HepG2 (cell line): Measurements from ENCODE around the gene POU2F1. TPM values are rescaled to one million over a fixed set of nuclear protein-coding genes. Genes with fewer than 3 reads are reported as not detected.

ENCODE experiments used
- CBX2 ChIP-seq, 2 experiments: fragments of 200-600 bp in 1 of 2; sonication (generic); formaldehyde crosslinking in 1 of 2; IDR thresholded peaks; 2 replicates each; pipeline versions ENCODE4 v1.7.0 to v1.8.1; 2018 to 2022; ENCODE audit warnings: low read depth in 2 of 2, low read length in 1 of 2, mild to moderate bottlenecking in 1 of 2, missing genetic modification reagents in 1 of 2
- EEA1 ChIP-seq: sonication (generic); formaldehyde crosslinking; IDR thresholded peaks from 2 replicates; pipeline ENCODE4 v1.5.1; 2020; ENCODE audit warnings: mild to moderate bottlenecking, missing genetic modification reagents, borderline replicate concordance
- EZH2 ChIP-seq: conservative IDR thresholded peaks from 2 replicates; pipeline ENCODE4 v1.6.1; 2012; ENCODE audit warnings: mild to moderate bottlenecking, low read depth, low read length, moderate library complexity
- MIXL1 ChIP-seq: IDR thresholded peaks from 2 replicates; pipeline ENCODE4 v1.6.1; 2016
- SMARCE1 ChIP-seq: fragments of 450-650 bp; IDR thresholded peaks from 2 replicates; pipeline ENCODE4 v1.6.1; 2017; ENCODE audit warnings: borderline replicate concordance
- SP5 ChIP-seq: IDR thresholded peaks from 2 replicates; pipeline ENCODE4 v1.6.1; 2016; ENCODE audit warnings: low read depth, borderline replicate concordance
- SUZ12 ChIP-seq: fragments of 150-350 bp; IDR thresholded peaks from 2 replicates; pipeline ENCODE4 v1.6.1; 2014; ENCODE audit warnings: low read depth, low read length
- TBL1XR1 ChIP-seq: fragments of 150-350 bp; IDR thresholded peaks from 2 replicates; pipeline ENCODE4 v1.6.1; 2014; ENCODE audit warnings: borderline replicate concordance, low read length; ENCODE audit not compliant: partially characterized antibody
- U2AF1 ChIP-seq: fragments of 200-400 bp; formaldehyde crosslinking; optimal IDR thresholded peaks from 2 replicates; pipeline ENCODE3; 2017; ENCODE audit warnings: mild to moderate bottlenecking, low read depth, low read length
- ZNF337 ChIP-seq: sonication (generic); formaldehyde crosslinking; IDR thresholded peaks from 2 replicates; pipeline ENCODE4 v1.5.1; 2020; ENCODE audit warnings: missing genetic modification reagents, low read depth, mild to moderate bottlenecking, borderline replicate concordance
- ZNF33B ChIP-seq: sonication (generic); formaldehyde crosslinking; IDR thresholded peaks from 2 replicates; pipeline ENCODE4 v1.5.1; 2020; ENCODE audit warnings: mild to moderate bottlenecking, missing genetic modification reagents
- ZNF557 ChIP-seq: sonication (generic); formaldehyde crosslinking; IDR thresholded peaks from 2 replicates; pipeline ENCODE4 v1.4.0; 2020; ENCODE audit warnings: missing genetic modification reagents
- ZNF777 ChIP-seq: sonication (generic); formaldehyde crosslinking; IDR thresholded peaks from 2 replicates; pipeline ENCODE4 v1.4.0; 2020; ENCODE audit warnings: missing genetic modification reagents
- ZNF780A ChIP-seq: sonication (generic); formaldehyde crosslinking; IDR thresholded peaks from 2 replicates; pipeline ENCODE4 v1.8.0; 2022; ENCODE audit warnings: mild to moderate bottlenecking, missing genetic modification reagents, moderate library complexity
- ZNF891 ChIP-seq: sonication (generic); formaldehyde crosslinking; IDR thresholded peaks from 2 replicates; pipeline ENCODE4 v1.5.0; 2020; ENCODE audit warnings: mild to moderate bottlenecking, missing genetic modification reagents
- polyA plus RNA-seq, 8 experiments: library from polyadenylated mRNA; depleted of rRNA in 3 of 8; stranded (reverse) in 7 of 8; unstranded in 1 of 8; fragments of >200 nt; fragmentation: Illumina TruSeq in 4 of 8; extraction: Trizol in 4 of 8; gene quantifications; 2 replicates each; pipeline versions ENCODE4 v1.2.1 to v1.2.3, GENCODE V29; 2011 to 2016; ENCODE audit warnings: low read depth in 4 of 8, missing spikeins in 1 of 8, mixed read lengths in 1 of 8; ENCODE audit not compliant: insufficient read depth in 1 of 8
- total RNA-seq, 5 experiments: library from RNA; depleted of rRNA; stranded (reverse); fragments of >200 nt; fragmentation: Illumina TruSeq; extraction: Trizol; gene quantifications; 2 replicates each; pipeline ENCODE4 v1.2.3, GENCODE V29; 2016; ENCODE audit warnings: low read depth in 1 of 5
- TF ChIP-seq, protein P1 (sequence below), 2 experiments: sonication (generic) in 1 of 2; formaldehyde crosslinking in 1 of 2; IDR thresholded peaks; 2 replicates each; pipeline versions ENCODE4 v1.5.1 to v1.6.1; 2011 to 2020; ENCODE audit warnings: borderline replicate concordance in 1 of 2, low read depth in 1 of 2, low read length in 1 of 2, mild to moderate bottlenecking in 1 of 2, missing genetic modification reagents in 1 of 2, moderate library complexity in 1 of 2
- TF ChIP-seq, protein P2 (sequence below): IDR thresholded peaks from 2 replicates; pipeline ENCODE4 v1.6.1; 2012; ENCODE audit warnings: inconsistent platforms
- TF ChIP-seq, protein P3 (sequence below): sonication (generic); formaldehyde crosslinking; IDR thresholded peaks from 2 replicates; pipeline ENCODE4 v1.8.1; 2023; ENCODE audit warnings: mild to moderate bottlenecking, moderate library complexity, missing genetic modification reagents
- TF ChIP-seq, protein P4 (sequence below): sonication (generic); formaldehyde crosslinking; IDR thresholded peaks from 2 replicates; pipeline ENCODE4 v1.4.0; 2020; ENCODE audit warnings: missing genetic modification reagents

POU2F1 gene
- total and polyA plus RNA-seq, 2 of the 13 experiments (the other 11 are each of a cell fraction or from before 2014, with no cell fraction given) = 10.2 to 13.0 TPM

DNA sequence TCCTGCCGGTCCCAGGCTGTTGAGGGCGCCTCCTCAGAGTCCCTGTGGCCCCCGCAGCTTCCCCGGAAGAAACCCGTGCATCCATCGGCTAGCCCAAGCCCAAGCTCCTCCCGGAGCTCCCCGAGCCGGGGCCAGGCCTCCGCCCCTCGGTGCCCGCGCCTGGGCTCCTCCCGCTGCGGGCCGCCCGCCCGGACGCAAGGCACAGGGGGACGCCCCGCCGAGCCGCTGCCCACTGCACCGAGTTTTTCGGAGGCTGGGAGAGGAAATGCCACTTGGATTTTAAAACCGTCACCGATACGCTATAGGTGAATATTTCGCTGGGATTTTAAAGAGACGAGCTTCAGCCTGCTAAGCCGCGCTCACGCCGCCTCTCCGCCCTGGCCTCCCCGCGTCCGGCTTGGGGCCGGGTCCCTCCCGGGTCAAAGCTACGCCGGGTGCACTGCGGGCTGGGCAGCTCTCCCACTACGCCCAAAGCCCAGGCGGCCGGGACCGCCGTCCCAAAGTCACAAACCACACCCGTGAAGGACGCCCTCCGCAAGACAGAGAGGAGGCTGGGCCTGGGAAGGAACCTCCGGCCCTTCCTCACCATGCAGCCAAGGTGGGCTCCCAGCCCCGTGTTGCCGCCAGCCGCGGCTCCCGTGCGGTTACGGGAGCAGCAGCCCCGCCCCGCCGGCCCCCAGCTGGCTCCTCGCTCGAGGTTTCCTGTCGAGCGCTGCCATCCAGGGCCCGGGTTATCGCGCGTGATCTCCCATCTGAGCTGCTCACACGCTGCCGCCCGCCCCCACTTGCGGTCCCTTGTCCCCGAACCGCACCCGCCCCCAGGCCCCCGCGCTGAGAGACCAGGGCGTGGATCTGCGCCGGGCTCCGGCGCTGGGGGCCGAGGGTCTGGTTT is 234.5 kb downstream of the POU2F1 start (continued):
- TF ChIP-seq SP5 (CRISPR knock-in tag) (no peak), ZNF891 (CRISPR knock-in tag) (peak; percentile 13; the same call in 1 of the 2 replicates), EEA1 (CRISPR knock-in tag) (no peak), MIXL1 (CRISPR knock-in tag) (no peak), SMARCE1 (no peak), TBL1XR1 (no peak), SUZ12 (no peak), ZNF557 (CRISPR knock-in tag) (no peak), ZNF780A (CRISPR knock-in tag) (no peak), CBX2 (IDR thresholded peaks at IDR 0.05; ENCODE audit: low read depth, low read length) (no peak), CBX2 (CRISPR knock-in tag; IDR thresholded peaks at IDR 0.05; ENCODE audit: low read depth) (no peak), ZNF777 (CRISPR knock-in tag) (peak; percentile 83), EZH2 (0 out of 2 replicates have a peak, but pooled peaks have one; percentile 73), ZNF337 (CRISPR knock-in tag) (no peak), ZNF33B (CRISPR knock-in tag) (no peak), U2AF1 (no peak)
- TF ChIP-seq, protein P1, sequence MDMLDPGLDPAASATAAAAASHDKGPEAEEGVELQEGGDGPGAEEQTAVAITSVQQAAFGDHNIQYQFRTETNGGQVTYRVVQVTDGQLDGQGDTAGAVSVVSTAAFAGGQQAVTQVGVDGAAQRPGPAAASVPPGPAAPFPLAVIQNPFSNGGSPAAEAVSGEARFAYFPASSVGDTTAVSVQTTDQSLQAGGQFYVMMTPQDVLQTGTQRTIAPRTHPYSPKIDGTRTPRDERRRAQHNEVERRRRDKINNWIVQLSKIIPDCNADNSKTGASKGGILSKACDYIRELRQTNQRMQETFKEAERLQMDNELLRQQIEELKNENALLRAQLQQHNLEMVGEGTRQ (IDR thresholded peaks at IDR 0.05; ENCODE audit: low read depth, low read length) = no peak
- TF ChIP-seq, protein P1 (CRISPR knock-in tag; IDR thresholded peaks at IDR 0.05; ENCODE audit: borderline replicate concordance) = no peak
- TF ChIP-seq, protein P2, sequence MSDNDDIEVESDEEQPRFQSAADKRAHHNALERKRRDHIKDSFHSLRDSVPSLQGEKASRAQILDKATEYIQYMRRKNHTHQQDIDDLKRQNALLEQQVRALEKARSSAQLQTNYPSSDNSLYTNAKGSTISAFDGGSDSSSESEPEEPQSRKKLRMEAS = peak; percentile 21; the same call in 1 of the 2 replicates
- TF ChIP-seq, protein P3, sequence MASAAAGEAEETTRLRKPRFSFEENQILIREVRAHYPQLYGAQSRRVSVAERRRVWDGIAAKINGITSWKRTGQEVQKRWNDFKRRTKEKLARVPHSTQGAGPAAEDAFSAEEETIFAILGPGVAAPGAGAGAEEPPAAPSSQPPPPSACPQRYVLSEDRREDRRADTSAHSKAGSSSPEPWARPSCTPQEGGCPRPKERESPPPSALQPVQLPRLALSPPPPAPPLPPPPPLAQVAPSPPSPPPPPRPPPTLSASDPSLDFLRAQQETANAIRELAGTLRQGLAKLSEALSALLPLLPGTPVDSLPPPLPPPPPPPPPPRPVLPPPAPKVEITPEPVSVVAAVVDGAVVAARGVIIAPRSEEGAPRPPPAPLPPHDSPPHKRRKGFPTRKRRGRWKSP (CRISPR knock-in tag) = peak; percentile 66; the same call in 1 of the 2 replicates
- TF ChIP-seq, protein P4, sequence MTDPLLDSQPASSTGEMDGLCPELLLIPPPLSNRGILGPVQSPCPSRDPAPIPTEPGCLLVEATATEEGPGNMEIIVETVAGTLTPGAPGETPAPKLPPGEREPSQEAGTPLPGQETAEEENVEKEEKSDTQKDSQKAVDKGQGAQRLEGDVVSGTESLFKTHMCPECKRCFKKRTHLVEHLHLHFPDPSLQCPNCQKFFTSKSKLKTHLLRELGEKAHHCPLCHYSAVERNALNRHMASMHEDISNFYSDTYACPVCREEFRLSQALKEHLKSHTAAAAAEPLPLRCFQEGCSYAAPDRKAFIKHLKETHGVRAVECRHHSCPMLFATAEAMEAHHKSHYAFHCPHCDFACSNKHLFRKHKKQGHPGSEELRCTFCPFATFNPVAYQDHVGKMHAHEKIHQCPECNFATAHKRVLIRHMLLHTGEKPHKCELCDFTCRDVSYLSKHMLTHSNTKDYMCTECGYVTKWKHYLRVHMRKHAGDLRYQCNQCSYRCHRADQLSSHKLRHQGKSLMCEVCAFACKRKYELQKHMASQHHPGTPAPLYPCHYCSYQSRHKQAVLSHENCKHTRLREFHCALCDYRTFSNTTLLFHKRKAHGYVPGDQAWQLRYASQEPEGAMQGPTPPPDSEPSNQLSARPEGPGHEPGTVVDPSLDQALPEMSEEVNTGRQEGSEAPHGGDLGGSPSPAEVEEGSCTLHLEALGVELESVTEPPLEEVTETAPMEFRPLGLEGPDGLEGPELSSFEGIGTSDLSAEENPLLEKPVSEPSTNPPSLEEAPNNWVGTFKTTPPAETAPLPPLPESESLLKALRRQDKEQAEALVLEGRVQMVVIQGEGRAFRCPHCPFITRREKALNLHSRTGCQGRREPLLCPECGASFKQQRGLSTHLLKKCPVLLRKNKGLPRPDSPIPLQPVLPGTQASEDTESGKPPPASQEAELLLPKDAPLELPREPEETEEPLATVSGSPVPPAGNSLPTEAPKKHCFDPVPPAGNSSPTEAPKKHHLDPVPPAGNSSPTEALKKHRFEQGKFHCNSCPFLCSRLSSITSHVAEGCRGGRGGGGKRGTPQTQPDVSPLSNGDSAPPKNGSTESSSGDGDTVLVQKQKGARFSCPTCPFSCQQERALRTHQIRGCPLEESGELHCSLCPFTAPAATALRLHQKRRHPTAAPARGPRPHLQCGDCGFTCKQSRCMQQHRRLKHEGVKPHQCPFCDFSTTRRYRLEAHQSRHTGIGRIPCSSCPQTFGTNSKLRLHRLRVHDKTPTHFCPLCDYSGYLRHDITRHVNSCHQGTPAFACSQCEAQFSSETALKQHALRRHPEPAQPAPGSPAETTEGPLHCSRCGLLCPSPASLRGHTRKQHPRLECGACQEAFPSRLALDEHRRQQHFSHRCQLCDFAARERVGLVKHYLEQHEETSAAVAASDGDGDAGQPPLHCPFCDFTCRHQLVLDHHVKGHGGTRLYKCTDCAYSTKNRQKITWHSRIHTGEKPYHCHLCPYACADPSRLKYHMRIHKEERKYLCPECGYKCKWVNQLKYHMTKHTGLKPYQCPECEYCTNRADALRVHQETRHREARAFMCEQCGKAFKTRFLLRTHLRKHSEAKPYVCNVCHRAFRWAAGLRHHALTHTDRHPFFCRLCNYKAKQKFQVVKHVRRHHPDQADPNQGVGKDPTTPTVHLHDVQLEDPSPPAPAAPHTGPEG (CRISPR knock-in tag) = peak; percentile 80; the same call in 1 of the 2 replicates
